ENCODE results near the gene SMARCB1. TPM values are rescaled to one million over a fixed set of nuclear protein-coding genes. Genes with fewer than 3 reads are reported as not detected.
A peak's percentile ranks its signal among the peaks of the same experiment; 100 is the strongest.

The SMARCB1 gene
- polyA plus RNA-seq, 1 of the 3 experiments (the other 2 are of a cell fraction): 215 TPM

DNA sequence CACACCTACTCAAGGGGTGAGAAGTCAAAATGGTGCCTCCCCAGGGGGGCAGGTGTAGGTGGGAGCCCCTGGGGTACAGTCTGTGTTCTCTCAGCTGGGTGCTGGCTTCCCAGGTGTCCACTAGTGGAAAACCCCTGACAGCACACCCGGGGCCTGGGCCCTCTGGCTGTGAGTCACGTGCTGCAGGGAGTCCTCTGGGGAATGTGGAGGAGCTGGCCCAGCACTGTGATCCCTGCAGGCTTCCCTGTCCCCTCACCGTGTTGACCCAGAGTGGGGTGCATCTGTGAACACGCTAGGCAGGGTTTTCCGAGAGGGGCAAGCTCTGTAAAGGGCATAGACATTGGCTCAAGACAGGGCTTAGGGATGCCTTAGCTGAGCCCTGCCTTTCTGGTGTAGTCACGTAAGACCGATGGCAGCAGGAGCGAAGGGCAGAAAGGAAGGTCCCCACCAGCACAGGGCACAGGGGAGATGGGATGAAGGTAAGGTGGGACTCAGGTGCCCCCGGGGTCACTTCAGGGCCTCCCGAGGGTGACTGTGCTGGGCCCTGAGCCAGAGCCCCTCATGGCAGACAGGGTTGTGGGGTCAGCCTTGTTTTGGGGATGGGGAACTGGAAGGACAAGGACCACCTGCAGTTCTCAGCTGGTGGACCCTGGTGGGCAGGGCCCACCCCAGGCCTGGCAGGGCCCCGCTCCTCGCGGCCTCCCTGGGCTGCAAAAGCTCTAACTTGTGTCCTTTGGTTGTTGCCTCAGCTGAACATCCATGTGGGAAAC lies 37.9 kb downstream of the SMARCB1 start:
- Histone ChIP-seq H3K9me3 (no peaks in the 10 kb centered on the region), H3K4me2 (no peak overlapping the region), H3K4me1 (ENCODE audit: control insufficient read depth in 1 of 2, insufficient read depth in 2 of 2, low read depth in 1 of 2, low read length in 1 of 2) (peaks cover 0 to 60% of the 10 kb centered on the region in 2 experiments; a peak in 2 of 4 replicates), H3K36me3 (replicated peaks in 1 of 2; ENCODE audit: control insufficient read depth in 1 of 2, insufficient read depth in 2 of 2, low read length in 1 of 2) (peaks cover 40 to 41% of the 10 kb centered on the region in 2 experiments), H4K20me1 (ENCODE audit: insufficient read depth) (no peaks in the 10 kb centered on the region; the same call in 1 of the 2 replicates), H3K27me3 (ENCODE audit: insufficient read depth) (no peaks in the 10 kb centered on the region), H3K79me2 (ENCODE audit: insufficient read depth) (0 out of 2 replicates have a peak, but pooled peaks cover 3% of the 10 kb centered on the region), H3K9me2 (no peaks in the 10 kb centered on the region), H3K4me3 (ENCODE audit: low read depth in 2 of 2, low read length in 1 of 2) (no peak overlapping the region), H2AFZ (ENCODE audit: low read depth) (no peak overlapping the region), H3K9ac (no peak overlapping the region), H3F3A (replicated peaks; ENCODE audit: insufficient read depth) (peaks cover 12% of the 10 kb centered on the region), H3K27ac (ENCODE audit: low read depth in 2 of 2, low read length in 1 of 2) (peak overlapping the region in 1 of 2 experiments; percentile 95; a peak in 3 of 4 replicates)
- CTCF ChIA-PET: interaction anchor here (1.0 to 2.8 kb wide), 4 partner anchors 25 to 57 kb away, joined by 3 to 16 read pairs (median 4); partner anchors contain the start of gene CHCHD10
- TF ChIP-seq EZH2phosphoT487 (IDR thresholded peaks at IDR 0.05; ENCODE audit: borderline replicate concordance, low read depth) (no peak), GABPA (IDR thresholded peaks at IDR 0.05; ENCODE audit: low read depth) (no peak), NRF1 (IDR thresholded peaks at IDR 0.05; ENCODE audit: low read depth, low read length) (no peak), RAD21 (IDR thresholded peaks at IDR 0.05; ENCODE audit: low read length) (no peak), NFIC (IDR thresholded peaks at IDR 0.05; ENCODE audit: borderline replicate concordance) (no peak), RFX5 (IDR thresholded peaks at IDR 0.05; ENCODE audit: low read length) (no peak), JUND (IDR thresholded peaks at IDR 0.05) (no peak)
- TF ChIP-seq, protein P1, sequence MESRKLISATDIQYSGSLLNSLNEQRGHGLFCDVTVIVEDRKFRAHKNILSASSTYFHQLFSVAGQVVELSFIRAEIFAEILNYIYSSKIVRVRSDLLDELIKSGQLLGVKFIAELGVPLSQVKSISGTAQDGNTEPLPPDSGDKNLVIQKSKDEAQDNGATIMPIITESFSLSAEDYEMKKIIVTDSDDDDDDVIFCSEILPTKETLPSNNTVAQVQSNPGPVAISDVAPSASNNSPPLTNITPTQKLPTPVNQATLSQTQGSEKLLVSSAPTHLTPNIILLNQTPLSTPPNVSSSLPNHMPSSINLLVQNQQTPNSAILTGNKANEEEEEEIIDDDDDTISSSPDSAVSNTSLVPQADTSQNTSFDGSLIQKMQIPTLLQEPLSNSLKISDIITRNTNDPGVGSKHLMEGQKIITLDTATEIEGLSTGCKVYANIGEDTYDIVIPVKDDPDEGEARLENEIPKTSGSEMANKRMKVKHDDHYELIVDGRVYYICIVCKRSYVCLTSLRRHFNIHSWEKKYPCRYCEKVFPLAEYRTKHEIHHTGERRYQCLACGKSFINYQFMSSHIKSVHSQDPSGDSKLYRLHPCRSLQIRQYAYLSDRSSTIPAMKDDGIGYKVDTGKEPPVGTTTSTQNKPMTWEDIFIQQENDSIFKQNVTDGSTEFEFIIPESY (IDR thresholded peaks at IDR 0.05; ENCODE audit: borderline replicate concordance, low read depth): no peak
- POLR2A ChIA-PET: interaction anchor here (0.6 kb wide), 1 partner anchor 627 kb away, joined by 3 read pairs; no protein-coding TSS in a partner anchor
- DNase-seq: no peak
- WGBS (ENCODE audit: low lambda C conversion rate): 88% methylated on average over 8 of the region's 13 CpGs

GRCh38 chr22:23825246-23825905 lies 38.6 kb downstream of the SMARCB1 start:
- Histone ChIP-seq H3K36me3 (replicated peaks in 1 of 2; ENCODE audit: control insufficient read depth in 1 of 2, insufficient read depth in 2 of 2, low read length in 1 of 2) (peaks cover 37 to 40% of the 10 kb centered on the region in 2 experiments), H3K4me1 (ENCODE audit: control insufficient read depth in 1 of 2, insufficient read depth in 2 of 2, low read depth in 1 of 2, low read length in 1 of 2) (peaks cover 0 to 65% of the 10 kb centered on the region in 2 experiments; a peak in 2 of 4 replicates), H3K9me3 (no peaks in the 10 kb centered on the region), H3K27ac (ENCODE audit: low read depth in 2 of 2, low read length in 1 of 2) (peak overlapping the region; percentile 76 to 95), H4K20me1 (ENCODE audit: insufficient read depth) (no peaks in the 10 kb centered on the region; the same call in 1 of the 2 replicates), H3K4me3 (ENCODE audit: low read depth in 2 of 2, low read length in 1 of 2) (no peak overlapping the region), H3F3A (replicated peaks; ENCODE audit: insufficient read depth) (peaks cover 14% of the 10 kb centered on the region), H3K79me2 (ENCODE audit: insufficient read depth) (peaks cover 4% of the 10 kb centered on the region; the same call in 1 of the 2 replicates), H2AFZ (ENCODE audit: low read depth) (no peak overlapping the region), H3K4me2 (no peak overlapping the region), H3K9ac (peak overlapping the region; percentile 23; the same call in 1 of the 2 replicates), H3K27me3 (ENCODE audit: insufficient read depth) (no peaks in the 10 kb centered on the region), H3K9me2 (no peaks in the 10 kb centered on the region)
- 92% methylated on average over 11 of the region's 12 CpGs for WGBS (ENCODE audit: low lambda C conversion rate)
- CTCF ChIA-PET: interaction anchor here (1.0 to 2.8 kb wide), 4 partner anchors 24 to 58 kb away, joined by 3 to 16 read pairs (median 4); partner anchors contain the start of gene CHCHD10
- DNase-seq: no peak
- POLR2A ChIA-PET: interaction anchor here (1.2 to 2.1 kb wide), 2 partner anchors 21 to 24 kb away, joined by 5 to 13 read pairs; no protein-coding TSS in a partner anchor
- TF ChIP-seq, protein P2, sequence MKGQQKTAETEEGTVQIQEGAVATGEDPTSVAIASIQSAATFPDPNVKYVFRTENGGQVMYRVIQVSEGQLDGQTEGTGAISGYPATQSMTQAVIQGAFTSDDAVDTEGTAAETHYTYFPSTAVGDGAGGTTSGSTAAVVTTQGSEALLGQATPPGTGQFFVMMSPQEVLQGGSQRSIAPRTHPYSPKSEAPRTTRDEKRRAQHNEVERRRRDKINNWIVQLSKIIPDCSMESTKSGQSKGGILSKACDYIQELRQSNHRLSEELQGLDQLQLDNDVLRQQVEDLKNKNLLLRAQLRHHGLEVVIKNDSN (IDR thresholded peaks at IDR 0.05; ENCODE audit: borderline replicate concordance, low read depth): no peak
- TF ChIP-seq, protein P1 (IDR thresholded peaks at IDR 0.05; ENCODE audit: borderline replicate concordance, low read depth): no peak
- no peak for TF ChIP-seq TAF1 (IDR thresholded peaks at IDR 0.05; ENCODE audit: borderline replicate concordance, low read depth, low read length)
- TF ChIP-seq, protein P3, sequence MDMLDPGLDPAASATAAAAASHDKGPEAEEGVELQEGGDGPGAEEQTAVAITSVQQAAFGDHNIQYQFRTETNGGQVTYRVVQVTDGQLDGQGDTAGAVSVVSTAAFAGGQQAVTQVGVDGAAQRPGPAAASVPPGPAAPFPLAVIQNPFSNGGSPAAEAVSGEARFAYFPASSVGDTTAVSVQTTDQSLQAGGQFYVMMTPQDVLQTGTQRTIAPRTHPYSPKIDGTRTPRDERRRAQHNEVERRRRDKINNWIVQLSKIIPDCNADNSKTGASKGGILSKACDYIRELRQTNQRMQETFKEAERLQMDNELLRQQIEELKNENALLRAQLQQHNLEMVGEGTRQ (IDR thresholded peaks at IDR 0.05; ENCODE audit: borderline replicate concordance, low read depth, low read length): no peak
- no peak for TF ChIP-seq FOXM1 (IDR thresholded peaks at IDR 0.05; ENCODE audit: low read depth)
- no peak for TF ChIP-seq MXI1 (IDR thresholded peaks at IDR 0.05; ENCODE audit: low read depth, low read length)
- TF ChIP-seq GABPA (IDR thresholded peaks at IDR 0.05; ENCODE audit: low read depth): no peak
- TF ChIP-seq SIN3A (IDR thresholded peaks at IDR 0.05; ENCODE audit: borderline replicate concordance, low read depth, low read length): no peak
- TF ChIP-seq RAD21 (IDR thresholded peaks at IDR 0.05; ENCODE audit: low read length): no peak

Measured in SK-N-SH (cell line).